ENCODE data around the gene DHRS2.

DHRS2 gene

GRCh38 chr14:23663127-23663526, 27.0 kb downstream of the DHRS2 start:
- TF ChIP-seq, protein P1, sequence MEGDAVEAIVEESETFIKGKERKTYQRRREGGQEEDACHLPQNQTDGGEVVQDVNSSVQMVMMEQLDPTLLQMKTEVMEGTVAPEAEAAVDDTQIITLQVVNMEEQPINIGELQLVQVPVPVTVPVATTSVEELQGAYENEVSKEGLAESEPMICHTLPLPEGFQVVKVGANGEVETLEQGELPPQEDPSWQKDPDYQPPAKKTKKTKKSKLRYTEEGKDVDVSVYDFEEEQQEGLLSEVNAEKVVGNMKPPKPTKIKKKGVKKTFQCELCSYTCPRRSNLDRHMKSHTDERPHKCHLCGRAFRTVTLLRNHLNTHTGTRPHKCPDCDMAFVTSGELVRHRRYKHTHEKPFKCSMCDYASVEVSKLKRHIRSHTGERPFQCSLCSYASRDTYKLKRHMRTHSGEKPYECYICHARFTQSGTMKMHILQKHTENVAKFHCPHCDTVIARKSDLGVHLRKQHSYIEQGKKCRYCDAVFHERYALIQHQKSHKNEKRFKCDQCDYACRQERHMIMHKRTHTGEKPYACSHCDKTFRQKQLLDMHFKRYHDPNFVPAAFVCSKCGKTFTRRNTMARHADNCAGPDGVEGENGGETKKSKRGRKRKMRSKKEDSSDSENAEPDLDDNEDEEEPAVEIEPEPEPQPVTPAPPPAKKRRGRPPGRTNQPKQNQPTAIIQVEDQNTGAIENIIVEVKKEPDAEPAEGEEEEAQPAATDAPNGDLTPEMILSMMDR (IDR thresholded peaks at IDR 0.05; ENCODE audit: insufficient read depth, low read length, poor library complexity, severe bottlenecking) = no peak
- no peak for DNase-seq (ENCODE audit: extremely low read depth, insufficient read length)
- Histone ChIP-seq H3K36me3 (ENCODE audit: control insufficient read depth, insufficient read depth, low read length) (no peaks in the 10 kb centered on the region), H3K27me3 (replicated peaks; ENCODE audit: control insufficient read depth, insufficient read depth, low read length) (no peaks in the 10 kb centered on the region), H3K4me3 (replicated peaks; ENCODE audit: low read depth, low read length) (no peak overlapping the region)

DNA sequence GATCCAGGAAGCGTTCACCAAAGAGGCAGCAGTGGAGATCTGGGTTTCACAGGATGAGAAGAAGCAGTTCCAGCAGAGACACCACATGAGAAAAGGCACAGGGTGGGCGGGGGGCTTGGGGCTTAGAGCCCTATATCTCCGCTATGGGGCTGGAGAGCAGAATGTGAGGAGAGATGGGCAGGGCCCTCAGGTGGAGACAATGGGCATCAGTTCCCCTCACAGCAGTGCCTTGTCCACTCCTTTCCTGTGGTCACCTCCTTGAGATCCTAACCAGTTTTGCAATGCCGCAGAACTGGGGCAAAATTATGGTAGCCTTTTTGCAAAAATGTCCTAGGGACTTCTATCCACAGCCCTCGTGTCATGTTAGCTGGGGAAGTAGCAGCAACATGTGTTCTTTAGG, 27.5 kb downstream of the DHRS2 start:
- no peak for DNase-seq (ENCODE audit: extremely low read depth, insufficient read length)
- TF ChIP-seq, protein P1 (IDR thresholded peaks at IDR 0.05; ENCODE audit: insufficient read depth, low read length, poor library complexity, severe bottlenecking) = no peak

GRCh38 chr14:23664207-23664885, 28.2 kb downstream of the DHRS2 start:
- DNase-seq (ENCODE audit: extremely low read depth, insufficient read length) = no peak
- TF ChIP-seq, protein P1 (IDR thresholded peaks at IDR 0.05; ENCODE audit: insufficient read depth, low read length, poor library complexity, severe bottlenecking) = no peak
- Histone ChIP-seq H3K27me3 (replicated peaks; ENCODE audit: control insufficient read depth, insufficient read depth, low read length) (no peaks in the 10 kb centered on the region), H3K4me3 (replicated peaks; ENCODE audit: low read depth, low read length) (no peak overlapping the region), H3K36me3 (ENCODE audit: control insufficient read depth, insufficient read depth, low read length) (no peaks in the 10 kb centered on the region)

More for the DNA sequence above, 27.5 kb downstream of the DHRS2 start:
- no peak overlapping the region for H3K4me3 ChIP-seq (replicated peaks; ENCODE audit: low read depth, low read length)
- no peaks in the 10 kb centered on the region for H3K36me3 ChIP-seq (ENCODE audit: control insufficient read depth, insufficient read depth, low read length)
- H3K27me3 ChIP-seq (replicated peaks; ENCODE audit: control insufficient read depth, insufficient read depth, low read length) = no peaks in the 10 kb centered on the region

DNA sequence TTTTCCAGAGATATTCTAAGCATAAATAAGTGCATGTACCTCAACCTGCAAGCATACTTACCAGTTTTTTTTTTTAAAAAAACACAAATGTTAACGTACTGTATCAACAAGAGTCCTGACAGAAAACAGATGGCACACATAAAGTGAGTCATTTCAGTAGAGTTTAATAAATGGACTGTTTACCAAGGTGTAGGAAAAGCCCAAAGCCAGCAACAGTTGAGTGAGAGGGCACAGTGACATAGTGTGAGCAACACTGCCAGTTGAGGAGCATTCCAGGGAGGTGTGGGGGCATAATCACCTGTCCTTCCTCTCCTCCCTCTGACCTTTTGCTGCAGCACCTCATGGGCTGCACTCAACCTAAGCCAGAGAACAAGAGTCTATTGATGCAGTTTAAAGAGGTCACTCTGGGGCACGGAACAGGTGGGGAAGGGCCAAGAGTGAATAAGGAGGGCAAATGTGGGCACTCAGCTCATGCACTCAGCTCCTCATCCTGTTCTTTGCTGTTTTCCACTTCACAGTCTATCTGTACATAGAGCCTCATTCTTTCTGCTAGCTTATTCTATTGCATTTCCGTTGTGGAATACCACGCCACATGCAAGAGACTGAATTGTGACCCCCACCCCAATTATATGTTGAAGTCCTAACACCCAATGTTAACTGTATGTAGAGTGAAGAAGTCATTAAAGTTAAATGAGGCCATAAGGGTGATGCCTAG, 29.3 kb downstream of the DHRS2 start:
- no peaks in the 10 kb centered on the region for H3K27me3 ChIP-seq (replicated peaks; ENCODE audit: control insufficient read depth, insufficient read depth, low read length)
- H3K36me3 ChIP-seq (ENCODE audit: control insufficient read depth, insufficient read depth, low read length) = no peaks in the 10 kb centered on the region
- DNase-seq (ENCODE audit: extremely low read depth, insufficient read length) = no peak
- H3K4me3 ChIP-seq (replicated peaks; ENCODE audit: low read depth, low read length) = no peak overlapping the region
- TF ChIP-seq, protein P1 (IDR thresholded peaks at IDR 0.05; ENCODE audit: insufficient read depth, low read length, poor library complexity, severe bottlenecking) = no peak

GRCh38 chr14:23667134-23667533, 31.0 kb downstream of the DHRS2 start:
- Histone ChIP-seq H3K4me3 (replicated peaks; ENCODE audit: low read depth, low read length) (no peak overlapping the region), H3K36me3 (ENCODE audit: control insufficient read depth, insufficient read depth, low read length) (no peaks in the 10 kb centered on the region), H3K27me3 (replicated peaks; ENCODE audit: control insufficient read depth, insufficient read depth, low read length) (no peaks in the 10 kb centered on the region)
- TF ChIP-seq, protein P1 (IDR thresholded peaks at IDR 0.05; ENCODE audit: insufficient read depth, low read length, poor library complexity, severe bottlenecking) = no peak
- DNase-seq (ENCODE audit: extremely low read depth, insufficient read length) = no peak

Data from GM06990 (cell line).